Measurements from ENCODE around the gene R3HDM2.
A peak's percentile ranks its signal among the peaks of the same experiment; 100 is the strongest.
"Not testable (repeated sequence)": the region's sequence is repeated elsewhere in the genome, so short reads cannot be mapped to it uniquely, and the experiment has no call there.

Gene R3HDM2

GRCh38 chr12:57426948-57427347 lies 3.9 kb downstream of the R3HDM2 start:
- not testable (repeated sequence) for DNase-seq (ENCODE audit: low spot score)

DNA sequence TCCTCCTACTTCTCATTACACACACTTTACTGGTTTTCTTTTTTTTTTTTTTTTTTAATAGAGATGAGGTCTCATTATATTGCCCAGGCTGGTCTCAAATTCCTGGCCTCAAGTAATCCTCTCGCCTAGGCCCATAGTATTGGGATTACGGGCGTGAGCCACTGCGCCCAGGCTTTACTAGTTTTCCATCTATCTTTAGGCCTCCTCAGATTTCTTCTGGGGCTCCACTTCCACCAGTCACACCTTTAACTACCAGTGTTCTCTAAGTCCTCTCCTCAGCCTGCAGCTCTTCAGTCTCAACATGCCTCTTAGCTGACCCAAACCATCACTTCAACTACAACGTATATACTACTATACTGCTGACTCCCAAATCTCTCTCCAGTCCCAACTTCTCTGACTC lies 10.4 kb downstream of the R3HDM2 start:
- no peak for DNase-seq (ENCODE audit: low spot score)

- no peak for DNase-seq (ENCODE audit: low spot score)
Observed at GRCh38 chr12:57419495-57419894, 11.3 kb downstream of the R3HDM2 start.

DNA sequence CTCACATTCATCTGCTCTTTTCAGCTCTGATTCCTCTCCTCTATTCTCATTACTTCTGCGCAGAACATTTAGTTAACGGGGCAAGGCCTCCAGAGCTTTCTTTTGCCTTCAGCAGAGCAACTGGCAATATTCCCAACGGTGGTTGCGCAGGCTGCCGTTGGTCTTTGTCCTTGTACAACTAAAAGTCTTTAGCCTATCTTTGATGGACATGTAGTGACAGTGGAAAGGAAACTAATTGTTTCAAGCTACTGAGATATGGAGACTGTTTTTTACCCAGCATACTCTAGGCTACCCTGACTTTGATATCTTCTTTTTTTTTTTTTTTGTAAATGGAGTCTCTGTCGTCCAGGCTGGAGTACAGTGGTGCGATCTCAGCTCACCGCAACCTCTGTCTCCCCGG lies 12.6 kb downstream of the R3HDM2 start:
- no peak for DNase-seq (ENCODE audit: low spot score)

DNA sequence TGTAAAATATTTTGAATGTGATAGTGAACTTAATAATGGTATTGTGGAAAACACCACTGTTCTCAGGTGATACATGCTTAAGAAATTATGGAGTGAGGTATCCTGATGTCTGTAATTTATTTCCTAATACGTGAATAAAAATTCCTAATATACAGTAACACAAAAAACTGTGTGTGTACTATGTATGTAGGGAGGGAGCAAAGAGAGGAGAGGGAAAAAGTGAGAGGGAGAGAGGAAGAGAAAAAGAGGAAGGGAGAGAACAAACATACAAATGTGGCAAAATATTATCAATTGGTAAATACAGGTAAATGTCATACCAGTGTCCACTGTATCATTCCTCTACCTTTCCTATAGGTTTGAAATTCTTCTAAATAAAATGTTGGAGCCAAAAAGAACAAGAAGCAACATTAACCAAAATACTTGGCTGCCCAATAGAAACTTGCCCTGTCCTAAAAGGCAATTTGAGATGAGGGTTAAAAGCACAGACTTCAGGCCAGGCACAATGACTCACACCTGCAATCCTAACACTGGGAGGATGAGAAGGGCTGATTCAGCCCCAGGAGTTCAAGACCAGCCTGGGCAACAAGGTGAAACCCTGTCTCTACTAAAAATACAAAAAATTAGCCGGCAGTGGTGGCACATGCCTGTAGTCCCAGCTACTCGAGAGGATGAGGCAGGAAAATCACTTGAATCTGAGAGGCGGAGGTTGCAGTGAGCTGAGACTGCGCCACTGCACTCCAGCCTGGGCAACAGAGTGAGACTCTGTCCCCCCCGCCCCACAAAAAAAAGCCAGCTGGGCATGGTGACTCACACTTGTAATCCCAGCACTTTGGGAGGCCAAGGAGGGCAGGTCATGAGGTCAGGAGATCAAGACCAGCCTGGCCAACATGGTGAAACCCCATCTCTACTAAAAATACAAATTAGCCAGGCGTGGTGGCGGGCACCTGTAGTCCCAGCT lies 14.5 kb downstream of the R3HDM2 start:
- DNase-seq (ENCODE audit: low spot score), result peak; percentile 5

DNA sequence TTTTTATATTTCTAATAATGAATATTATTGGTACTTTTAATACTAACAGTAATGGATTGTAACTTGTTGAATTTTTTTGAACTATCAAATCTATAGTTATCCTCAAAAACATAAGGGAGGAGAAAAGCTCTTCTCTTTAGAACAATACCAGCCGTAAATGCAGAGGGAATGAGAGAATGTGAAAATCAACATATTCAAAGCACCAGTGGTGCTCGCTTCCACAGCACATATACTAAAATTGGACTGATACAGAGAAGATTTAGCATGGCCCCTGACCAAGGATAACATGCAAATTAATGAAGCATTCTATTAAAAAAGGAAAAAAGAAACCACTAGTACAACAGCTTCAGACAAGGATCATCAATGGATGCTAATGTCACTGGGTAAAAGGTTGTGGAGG lies 15.8 kb downstream of the R3HDM2 start:
- DNase-seq (ENCODE audit: low spot score), result no peak

DNA sequence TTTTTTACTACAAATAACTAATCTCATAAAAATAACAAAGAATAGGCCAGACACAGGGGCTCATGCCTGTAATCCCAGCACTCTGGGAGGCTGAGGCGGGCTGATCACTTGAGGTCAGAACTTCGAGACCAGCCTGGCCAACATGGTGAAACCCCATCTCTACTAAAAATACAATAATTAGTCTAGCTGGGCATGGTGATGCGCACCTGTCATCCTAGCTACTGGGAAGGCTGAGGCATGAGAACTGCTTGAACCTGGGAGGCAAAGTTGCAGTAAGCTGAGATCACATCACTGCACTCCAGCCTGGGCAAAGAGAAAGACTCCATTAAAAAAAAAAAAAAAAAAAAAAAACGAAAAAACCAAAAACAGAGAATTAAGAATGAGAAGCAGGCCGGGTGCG lies 16.7 kb downstream of the R3HDM2 start:
- DNase-seq (ENCODE audit: low spot score), result not testable (repeated sequence)

DNA sequence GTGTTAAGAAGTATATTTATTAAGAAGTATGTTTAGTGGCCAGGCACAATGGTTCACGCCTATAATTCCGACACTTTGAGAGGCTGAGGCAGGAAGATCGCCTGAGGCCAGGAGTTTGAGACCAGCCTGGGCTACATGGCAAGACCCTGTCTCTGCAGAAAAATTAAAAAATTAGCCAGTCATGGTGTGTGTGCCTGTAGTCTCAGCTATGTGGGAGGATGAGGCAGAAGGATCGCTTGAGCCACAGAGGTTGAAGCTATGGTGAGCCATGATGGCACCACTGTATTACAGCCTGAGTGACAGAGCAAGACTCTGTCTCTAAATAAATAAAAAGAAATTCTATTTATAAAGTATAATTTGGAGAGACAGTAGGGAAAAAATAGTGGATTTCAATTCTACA lies 20.3 kb downstream of the R3HDM2 start:
- DNase-seq (ENCODE audit: low spot score), result no peak

DNA sequence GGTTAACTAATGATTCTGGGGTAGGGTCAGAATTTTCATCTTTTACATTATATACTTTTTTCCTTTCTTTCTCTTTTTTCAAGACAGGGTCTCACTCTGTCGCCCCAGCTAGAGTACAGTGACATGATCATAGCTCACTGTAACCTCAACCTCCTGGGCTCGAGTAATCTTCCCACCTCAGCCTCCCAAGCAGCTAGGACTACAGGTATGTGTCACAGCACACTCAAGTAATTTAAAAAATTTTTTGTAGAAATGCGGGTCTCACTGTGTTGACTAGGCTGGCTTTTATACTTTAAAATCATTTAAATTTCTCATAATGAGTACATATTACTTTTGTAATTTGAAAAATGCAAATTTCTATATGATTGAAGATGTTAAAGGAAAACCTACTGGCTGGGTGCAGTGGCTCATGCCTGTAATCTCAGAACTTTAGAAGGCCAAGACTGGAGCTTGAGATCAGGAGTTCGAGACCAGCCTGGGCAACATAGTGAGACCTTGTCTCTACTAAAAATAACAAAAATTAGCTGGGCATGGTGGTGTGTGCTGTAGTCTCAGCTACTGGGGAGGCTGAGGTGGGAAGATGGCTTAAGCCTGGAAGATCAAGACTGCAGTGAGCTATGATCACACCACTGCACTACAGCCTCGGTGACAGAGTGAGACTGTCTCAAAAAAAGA lies 25.7 kb downstream of the R3HDM2 start:
- no peak for DNase-seq (ENCODE audit: low spot score)

- not testable (repeated sequence) for DNase-seq (ENCODE audit: low spot score)
Observed at GRCh38 chr12:57402156-57402555, 28.7 kb downstream of the R3HDM2 start.

GRCh38 chr12:57401165-57401564 lies 29.7 kb downstream of the R3HDM2 start:
- DNase-seq (ENCODE audit: low spot score), result no peak

GRCh38 chr12:57399718-57400463 lies 31.0 kb downstream of the R3HDM2 start:
- DNase-seq (ENCODE audit: low spot score), result not testable (repeated sequence)

DNA sequence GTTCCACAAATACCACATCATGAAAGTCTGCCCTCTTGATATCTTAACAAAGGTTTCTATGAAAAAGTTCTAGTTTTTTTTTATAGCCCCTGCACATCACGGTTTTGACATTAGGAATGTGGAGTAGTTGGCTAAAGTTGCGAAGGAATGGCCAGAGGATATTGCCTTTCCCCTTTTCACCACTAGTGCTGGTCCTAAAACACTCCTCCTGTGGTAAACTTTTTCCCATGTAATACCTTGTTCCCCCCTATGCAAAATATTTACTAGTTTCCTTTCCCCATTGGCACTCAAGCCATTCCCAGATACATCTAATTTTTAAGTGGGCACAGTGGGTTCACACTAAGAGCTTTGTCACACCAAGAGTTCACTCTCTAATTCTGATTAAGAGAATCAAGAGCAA lies 33.4 kb downstream of the R3HDM2 start:
- DNase-seq (ENCODE audit: low spot score), result no peak

DNA sequence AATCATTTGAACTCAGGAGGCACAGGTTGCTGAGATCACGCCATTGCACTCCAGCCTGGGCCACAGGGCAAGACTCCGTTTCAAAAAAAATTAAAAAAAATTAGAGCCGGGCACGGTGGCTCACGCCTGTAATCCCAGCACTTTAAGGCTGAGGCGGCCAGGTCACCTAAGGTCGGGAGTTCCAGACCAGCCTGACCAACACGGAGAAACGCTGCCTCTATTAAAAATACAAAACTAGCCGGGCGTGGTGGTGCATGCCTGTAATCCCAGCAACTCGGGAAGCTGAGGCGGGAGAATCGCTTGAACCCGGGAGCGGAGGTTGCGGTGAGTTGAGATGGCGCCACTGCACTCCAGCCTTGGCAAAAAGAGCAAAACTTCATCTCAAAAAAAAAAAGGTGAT lies 35.7 kb downstream of the R3HDM2 start:
- no peak for DNase-seq (ENCODE audit: low spot score)

- no peak for DNase-seq (ENCODE audit: low spot score)
Observed at GRCh38 chr12:57390174-57390573, 40.7 kb downstream of the R3HDM2 start.

DNA sequence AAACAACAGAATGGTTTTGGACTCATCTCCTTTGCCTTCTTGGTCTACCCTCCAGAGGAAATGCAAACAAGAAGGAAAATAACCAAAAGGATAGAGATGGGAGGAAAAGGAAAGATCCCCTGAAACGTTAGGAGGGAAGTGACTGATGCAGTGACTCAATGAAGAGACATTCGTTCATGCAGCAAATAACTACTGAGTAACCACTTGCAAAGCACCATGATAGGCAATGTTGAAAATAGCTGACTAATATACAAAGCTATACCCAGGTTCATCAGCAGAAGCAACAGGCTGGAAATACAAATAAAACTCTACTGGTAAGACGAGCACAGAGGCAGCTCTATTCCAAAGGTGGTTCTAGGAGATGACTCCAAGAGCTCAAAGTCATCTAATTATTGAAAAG lies 41.8 kb downstream of the R3HDM2 start:
- peak; percentile 80 for DNase-seq (ENCODE audit: low spot score)

- no peak for DNase-seq (ENCODE audit: low spot score)
Observed at GRCh38 chr12:57388425-57388824, 42.4 kb downstream of the R3HDM2 start.

DNA sequence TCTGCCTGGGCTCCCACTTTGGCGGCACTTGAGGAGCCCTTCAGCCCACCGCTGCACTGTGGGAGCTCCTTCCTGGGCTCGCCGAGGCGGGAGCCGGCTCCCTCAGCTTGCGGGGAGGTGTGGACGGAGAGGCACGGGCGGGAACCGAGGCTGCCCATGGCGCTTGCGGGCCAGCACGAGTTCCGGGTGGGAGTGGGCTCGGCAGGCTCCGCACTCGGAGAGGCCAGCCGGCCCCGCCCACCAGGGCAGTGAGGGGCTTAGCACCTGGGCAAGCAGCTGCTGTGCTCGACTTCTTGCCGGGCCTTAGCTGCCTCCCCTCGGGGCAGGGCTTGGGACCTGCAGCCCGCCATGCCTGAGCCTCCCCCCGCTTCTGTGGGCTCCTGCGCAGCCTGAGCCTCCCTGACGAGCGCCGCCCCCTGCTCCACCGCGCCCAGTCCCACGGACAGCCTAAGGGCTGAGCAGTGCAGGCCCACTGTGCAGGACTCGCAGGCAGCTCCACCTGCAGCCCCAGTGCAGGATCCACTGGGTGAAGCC lies 44.6 kb downstream of the R3HDM2 start:
- no peak for DNase-seq (ENCODE audit: low spot score)

- no peak for DNase-seq (ENCODE audit: low spot score)
Observed at GRCh38 chr12:57385586-57385985, 45.3 kb downstream of the R3HDM2 start.

- DNase-seq (ENCODE audit: low spot score), result no peak
Observed at GRCh38 chr12:57384478-57384877, 46.4 kb downstream of the R3HDM2 start.

DNA sequence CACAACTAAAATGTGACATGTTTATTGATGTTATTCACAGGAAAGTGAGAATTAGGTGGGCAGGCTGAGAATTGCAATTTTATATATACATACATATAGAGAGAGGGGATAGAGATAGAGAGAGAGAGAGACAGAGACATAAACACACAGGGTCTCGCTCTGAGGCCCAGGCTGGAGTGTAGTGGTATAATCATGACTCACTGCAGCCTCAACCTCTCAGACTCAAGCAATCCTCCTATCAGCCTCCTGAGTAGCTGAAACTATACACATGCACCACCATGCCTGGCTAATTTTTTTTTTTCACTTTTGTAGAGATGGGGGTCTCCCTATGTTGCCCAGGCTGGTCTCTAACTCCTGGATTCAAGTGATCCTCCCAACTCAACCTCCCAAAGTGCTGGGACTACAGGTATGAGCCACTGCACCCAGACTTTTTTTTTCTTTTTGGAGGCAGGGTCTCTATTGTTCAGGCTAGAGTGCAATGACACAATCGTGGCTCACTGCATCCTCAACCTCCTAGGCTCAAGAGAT lies 49.1 kb downstream of the R3HDM2 start:
- DNase-seq (ENCODE audit: low spot score), result no peak

DNA sequence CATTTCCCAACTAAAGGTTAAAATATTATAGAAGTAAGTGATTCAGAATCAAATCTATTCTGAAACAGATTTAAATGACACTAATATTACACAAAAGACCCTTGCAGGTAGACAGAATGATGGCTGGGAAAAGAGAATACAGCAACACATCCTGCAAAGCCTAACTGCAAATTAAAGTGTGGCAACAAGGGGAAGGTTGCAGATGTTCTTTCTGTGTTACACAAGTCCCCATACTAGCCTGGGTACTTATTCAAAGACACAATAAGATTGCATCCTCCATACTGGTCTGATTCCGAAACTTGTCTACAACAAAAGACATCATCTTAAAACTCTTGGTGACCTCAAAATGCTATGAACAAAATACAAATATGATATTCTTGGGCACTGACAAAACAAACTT lies 50.5 kb downstream of the R3HDM2 start:
- no peak for DNase-seq (ENCODE audit: low spot score)
